Activated CD4-positive, CD25-positive, alpha-beta regulatory T cell treated with anti-CD3 and anti-CD28 coated beads, Interleukin-2, amount 50 U/mL, for 24 hours (primary cell): Measurements from ENCODE around the gene PRKD2.

Experiments used
- ATAC-seq, 2 donors: fragments of 150-1000 bp; cut with Tn5 transposase; one replicate each; pipeline ENCODE4 v1.10.0; 2021; ENCODE audit warnings: mild to moderate bottlenecking in 1 of 2, moderate library complexity in 1 of 2

The PRKD2 gene

DNA sequence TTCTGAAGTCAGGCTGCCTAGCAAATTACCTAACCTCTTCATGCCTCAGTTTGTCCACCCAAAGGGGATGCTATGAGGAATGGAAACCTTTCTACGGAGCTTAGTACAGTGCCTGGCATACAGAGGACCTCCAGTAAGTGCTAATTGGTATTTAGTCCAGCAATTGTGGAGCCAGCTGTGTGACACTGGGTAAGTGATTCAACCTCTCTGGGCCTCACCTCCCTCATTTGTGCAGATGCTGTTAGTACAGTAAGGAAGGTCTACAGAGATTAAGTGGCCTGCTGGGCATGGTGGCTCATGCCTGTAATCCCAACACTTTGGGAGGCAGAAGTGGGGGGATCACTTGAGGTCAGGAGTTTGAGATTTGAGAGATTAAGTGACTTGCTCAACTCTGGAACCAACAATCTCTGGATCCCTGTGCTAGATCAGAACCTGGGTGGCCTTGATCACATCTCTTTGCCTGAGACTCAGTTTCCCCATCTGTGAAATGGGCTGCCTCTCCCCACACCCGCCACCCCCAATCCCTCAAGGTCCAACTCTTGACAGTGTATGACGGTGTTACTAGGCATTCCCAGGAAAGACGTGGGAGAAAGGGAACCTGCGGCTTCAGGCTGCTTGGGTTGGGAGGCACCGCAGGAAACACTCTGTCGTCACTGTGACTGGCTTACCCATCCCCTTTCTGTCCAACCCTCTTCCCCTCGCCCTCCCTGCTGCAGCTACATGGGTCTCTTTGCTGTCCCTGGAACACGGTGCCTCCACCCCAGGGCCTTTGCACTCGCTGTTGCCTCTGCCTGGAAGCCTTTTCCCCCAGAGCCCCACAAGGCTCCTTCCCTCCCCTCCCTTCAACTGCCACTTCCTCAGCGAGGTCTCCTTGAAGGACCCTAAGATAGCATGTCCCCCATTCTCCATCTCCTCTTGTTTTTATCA, 18.3 kb downstream of the PRKD2 start:
- ATAC-seq: no peak

DNA sequence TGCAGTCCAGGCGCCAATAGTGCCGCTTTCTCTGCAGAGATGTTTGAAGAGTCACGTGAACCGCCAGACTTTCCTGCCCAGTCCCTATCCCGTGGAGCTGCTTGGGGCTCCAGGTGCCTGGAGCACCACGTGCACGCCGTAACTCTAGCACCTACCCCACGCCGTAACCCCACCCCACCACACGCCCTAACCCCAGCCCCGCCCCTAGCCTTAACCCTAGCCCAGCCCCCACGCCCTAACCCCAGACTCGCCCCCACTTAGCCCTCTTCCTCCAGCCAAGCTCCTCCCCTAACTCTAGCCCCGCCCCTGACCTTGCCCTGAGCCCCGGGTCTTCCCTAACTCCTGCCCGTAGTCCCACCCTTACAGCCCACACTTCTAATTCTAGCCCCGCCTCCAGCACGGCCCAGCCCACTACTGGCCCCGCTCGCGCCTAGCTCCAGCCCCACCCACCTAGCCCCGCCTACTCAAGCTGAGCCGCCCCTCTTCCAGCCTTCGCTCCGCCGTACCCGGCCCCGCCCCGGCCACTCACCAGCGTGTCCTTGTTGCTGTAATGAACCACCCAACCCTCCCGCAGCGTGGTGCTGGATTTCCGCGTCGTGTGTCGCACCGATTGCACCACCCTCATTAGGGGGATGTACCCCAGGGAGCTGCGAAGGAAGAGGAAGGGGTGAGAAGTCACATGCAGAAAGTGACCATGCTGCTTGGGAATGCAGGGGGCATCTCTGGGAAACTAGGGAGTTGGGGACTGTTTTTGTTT, 19.5 kb downstream of the PRKD2 start:
- ATAC-seq: peak; percentile 33 to 38

DNA sequence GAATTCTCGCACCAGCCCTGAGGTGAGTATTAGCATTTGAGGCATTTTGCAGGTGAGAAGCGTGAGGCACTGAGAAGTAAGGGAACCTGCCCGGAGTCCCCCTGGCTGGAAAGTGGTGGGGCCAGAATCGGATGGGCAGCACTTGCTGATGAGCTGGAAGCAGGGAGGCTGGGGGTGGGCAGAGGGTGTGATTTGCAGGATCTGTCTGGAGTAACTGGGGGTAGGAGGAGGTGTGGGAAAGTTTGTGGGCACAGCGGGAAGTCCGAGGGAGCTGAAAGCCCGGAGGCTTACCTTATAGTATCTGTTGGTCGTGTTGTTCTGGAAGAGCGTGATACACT, 20.1 kb downstream of the PRKD2 start:
- no peak for ATAC-seq

DNA sequence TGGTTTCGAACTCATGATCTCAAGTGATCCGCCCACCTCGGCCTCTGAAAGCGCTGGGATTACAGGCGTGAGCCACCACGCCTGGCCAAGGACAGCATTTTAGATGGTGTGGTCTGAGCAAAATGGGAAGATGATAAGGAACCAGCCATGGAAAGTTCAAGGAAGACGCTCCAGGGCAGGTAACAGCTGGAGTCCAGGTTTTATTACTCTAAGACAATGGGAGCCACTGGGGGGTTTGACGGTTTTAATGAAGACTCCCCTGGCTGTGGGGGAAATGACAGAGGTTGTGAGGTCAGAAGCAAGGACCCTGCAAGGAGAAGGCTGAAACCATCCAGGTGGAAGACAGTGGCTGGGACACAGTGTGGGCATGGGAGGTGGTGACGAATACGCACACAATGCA, 20.9 kb downstream of the PRKD2 start:
- ATAC-seq: no peak

DNA sequence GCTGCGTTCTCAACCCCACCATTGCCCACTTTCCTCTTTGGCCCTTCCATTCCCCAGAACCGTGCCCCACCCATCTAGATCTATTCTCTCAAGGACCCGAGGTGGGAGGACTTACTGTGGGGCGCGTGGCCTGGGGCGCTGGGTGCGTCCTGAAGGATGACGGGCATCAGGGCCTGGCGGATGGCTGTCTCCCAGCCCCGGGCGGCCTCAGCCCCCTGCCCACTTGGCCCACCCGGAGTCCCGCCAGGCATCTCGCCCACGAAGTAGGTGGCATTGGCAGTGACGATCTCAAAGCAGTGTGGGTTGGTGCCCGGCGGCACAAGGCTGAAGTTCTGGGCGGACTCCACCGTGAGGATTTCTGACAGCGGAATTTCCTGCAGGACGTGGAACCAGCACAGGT, 23.2 kb downstream of the PRKD2 start:
- no peak for ATAC-seq

DNA sequence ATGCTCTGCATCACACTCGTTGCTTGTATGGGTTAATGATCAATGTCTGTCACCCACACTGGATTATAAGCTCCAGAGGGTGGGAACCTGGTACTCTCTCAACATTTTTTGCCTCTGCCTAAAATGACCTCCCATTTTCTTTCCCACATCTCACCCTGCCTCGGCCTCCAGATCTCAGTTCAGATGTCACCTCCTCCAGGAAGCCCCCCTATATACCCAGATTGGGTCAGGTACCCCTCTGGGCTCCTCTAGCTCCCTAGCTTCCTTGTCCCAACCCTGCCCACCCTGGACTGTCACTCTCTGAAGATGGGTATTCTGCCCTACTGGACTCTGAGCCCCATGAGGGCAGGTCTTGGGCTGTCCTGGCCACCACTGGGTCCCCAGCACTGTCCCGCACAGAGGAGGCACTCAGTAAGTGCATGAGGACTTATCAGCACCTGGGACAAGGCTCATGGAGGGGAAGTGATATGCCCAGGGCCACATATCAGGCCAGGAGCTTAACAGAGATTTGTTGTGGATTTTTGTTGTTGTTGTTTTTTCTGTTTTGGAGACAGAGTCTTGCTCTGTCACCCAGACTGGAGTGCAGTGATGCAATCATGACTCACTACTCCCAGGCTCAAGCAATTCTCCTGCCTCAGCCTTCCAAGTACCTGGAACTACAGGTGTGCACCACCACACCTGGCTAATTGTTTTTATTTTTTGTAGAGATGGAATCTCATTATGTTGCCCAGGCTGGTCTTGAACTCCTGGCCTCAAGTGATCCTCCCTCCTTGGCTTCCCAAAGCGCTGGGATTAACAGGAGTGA, 23.8 kb downstream of the PRKD2 start:
- no peak for ATAC-seq

DNA sequence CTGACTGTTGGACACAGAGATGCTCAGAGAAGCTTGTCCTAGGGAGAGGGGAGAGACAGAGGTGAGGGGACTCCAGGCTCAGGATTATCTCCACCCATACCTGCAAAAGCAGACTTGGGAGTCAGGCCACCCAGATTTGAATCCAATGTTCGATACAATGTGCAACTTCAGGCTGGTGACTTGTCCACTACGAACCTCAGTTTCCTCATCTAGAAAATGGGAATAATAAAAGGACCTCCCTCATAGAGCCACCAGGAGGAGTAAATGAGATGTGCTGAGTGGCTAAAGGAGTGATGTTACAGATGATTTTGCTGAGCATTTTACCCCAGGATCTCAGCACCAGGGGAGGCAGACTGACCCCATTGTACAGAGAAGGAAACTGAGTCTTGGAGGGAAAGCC, 25.0 kb downstream of the PRKD2 start:
- ATAC-seq: no peak

DNA sequence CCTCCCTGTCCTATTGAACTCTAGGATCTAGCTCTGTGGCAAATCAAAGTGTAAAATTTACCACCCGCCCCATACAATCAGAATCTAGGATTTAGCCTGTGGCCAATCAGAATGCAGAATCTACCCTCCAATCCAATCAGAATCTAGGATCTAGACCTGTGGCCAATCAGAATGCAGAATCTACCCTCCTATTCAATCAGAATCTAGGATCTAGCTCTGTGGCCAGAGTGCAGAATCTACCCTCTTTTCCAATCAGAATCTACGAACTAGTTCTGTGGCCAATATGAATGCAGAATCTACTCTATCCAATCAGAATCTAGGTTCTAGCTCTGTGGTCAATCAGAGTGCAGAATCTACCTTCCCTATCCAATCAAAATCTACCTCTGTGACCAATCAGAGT, 25.8 kb downstream of the PRKD2 start:
- ATAC-seq: no peak

DNA sequence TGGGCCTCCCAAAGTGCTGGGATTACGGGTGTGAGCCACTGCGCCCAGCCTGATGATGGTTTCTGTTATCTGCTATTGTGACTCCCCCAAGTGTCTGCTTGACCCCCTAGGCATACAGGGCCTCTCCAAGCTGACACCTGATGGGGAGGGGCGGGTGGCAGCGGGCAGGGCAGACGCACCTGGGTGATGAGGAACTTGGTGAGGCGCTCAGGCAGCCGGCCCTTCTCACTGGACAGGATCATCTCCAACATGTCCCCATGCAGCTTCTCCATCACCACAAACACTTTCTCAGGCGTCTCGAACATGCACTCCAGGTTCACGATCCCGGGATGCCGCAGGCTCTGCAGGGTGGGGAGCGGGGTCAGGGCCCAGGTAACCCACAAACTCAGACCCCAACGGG, 27.6 kb downstream of the PRKD2 start:
- ATAC-seq: no peak

DNA sequence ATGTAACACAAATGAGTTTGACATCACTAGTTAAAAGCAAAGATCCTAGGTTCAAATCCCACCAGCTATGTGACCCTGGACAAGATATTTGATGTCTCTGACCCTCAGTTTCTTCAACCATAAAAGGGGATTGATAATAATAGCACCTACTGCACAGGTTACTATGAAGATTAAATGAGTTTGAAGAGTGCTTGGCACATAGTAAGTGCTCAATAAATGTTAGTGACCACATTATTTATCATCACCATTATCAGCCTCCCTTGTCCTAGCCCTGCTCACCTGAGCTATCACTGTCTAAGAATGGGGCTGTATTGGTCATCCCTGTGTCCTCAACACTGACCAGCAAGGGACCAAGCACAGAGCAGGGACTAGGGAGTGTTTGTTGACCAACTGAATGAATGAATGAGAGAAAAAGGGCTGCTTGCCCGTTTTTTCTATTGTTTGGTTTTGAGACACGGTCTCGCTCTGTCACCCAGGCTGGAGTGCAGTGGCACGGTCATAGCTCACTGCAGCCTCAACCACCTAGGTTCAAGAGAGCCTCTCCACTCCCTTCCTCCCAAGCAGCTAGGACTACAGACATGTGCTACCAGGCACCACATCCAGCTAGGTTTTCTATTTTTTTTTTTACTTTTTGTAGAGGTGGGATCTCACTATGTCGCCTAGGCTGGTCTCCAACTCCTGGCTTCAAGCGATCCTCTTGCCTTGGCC, 29.3 kb downstream of the PRKD2 start:
- no peak for ATAC-seq

DNA sequence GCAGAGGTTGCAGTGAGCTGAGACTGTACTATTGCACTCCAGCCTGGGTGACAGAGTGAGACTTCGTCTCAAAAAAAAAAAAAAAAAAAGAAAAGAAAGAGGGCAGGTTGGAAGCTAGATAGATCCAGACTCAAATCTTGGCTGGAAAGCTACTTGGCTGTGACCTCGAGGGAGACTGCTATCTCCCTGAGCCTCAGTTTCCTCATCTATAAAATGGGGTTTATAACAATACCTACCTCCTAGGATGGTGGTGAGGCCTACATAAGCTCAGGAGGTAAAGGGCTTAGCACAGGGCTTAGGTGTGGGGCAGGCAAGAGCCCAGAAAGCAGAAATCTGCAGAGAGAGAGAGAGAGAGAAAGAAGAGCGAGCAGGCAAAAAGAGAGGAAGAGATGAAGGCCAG, 31.7 kb downstream of the PRKD2 start:
- ATAC-seq: no peak

DNA sequence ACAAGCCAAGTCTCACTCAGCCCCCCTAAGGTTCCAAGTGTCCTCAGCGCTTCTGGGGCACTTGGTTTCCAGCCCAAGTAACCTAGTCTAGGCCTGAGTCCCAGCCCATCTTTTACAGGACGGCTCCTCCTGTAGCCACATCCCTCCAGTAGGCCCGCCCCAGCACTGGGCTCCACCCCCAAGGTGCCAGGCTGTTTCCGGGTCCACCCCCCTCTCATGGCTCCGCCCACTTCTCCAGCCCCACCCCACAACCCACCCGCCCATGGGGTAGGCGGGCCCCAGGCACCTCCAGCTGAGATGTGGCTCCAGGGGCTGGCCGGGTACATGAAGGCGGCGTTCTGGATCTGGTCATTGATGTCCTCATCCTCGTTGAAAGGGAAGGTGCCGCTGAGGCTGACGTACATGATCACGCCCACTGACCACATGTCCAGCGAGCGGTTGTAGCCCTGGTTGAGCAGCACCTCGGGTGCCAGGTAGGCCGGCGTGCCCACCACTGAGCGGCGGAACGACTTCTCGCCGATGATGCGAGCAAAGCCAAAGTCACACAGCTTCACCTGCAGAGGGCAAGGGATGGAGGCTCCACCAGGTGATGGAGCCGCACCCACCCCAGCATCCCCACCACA, 38.7 kb downstream of the PRKD2 start:
- ATAC-seq: peak; percentile 69 to 74

DNA sequence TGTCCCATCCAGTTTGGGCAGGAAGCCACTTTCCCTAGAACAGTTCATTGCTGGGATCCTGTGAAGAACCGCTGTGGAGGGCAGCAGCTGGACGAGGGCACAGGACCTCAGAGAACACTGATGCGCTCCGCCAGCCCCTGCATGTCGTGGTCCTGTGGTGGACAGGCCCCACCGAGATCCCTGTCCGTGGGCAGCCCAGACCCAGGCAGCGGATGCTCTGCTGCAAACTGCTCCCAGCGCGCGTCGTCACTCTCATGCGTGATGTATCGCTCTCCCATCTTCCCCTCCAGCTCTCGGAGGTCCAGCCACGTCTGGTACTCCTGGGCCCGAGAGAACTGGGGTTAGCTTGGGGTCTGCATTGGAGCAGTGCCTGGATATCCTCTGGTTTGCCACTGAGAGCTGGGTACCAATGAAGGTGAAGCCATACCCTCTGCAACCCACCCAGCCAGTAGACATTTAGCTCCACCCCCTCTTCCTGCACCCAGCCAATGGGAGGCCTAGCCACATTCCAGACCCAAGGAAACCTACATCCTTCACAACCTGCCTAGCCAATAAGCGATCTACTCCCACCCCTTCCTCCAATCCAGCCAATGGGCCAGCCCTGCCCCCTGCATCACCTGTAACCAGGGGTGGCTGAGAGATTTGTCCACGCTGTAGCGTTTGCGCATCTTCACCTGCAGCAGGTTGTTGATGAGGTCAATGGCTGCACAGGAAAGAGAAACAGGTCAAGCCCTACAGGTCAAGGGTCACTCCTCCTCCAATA, 42.3 kb downstream of the PRKD2 start:
- no peak for ATAC-seq

DNA sequence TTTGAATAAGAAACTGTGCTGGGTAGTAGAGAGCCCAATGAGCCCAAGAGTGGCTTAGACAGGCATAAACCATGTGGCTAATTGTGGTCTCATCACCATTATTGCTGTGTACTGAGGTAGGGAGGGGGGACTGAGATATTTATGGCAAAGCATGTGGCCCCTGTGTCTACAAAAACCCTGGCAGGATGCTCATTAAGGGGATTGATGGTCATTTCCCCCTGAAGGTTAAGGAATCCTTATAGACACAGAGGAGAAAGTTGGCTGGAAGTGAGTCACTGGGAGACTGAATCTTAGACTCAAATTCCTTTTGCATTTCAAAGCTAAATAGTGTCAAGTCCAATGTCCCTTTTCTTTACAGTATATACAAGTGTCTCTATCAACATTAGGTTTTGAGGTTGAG, 46.1 kb downstream of the PRKD2 start:
- ATAC-seq: no peak

DNA sequence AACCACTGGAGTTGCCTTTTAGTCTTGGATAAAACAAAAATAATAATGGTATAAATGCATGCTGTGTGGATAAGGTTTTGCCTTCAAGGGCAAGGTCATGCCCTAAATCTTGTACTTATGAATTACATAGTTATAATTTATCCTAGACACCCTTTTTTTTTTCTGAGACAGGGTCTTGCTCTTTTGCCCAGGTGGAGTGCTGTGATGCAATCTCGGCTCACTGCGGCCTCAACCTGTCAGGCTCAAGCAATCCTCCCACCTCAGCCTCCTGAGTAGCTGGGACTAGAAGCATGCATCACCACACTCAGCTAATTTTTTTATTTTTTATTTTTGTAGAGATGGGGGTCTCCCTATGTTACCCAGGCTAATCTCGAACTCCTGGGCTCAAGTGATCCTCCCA, 48.3 kb downstream of the PRKD2 start:
- no peak for ATAC-seq

DNA sequence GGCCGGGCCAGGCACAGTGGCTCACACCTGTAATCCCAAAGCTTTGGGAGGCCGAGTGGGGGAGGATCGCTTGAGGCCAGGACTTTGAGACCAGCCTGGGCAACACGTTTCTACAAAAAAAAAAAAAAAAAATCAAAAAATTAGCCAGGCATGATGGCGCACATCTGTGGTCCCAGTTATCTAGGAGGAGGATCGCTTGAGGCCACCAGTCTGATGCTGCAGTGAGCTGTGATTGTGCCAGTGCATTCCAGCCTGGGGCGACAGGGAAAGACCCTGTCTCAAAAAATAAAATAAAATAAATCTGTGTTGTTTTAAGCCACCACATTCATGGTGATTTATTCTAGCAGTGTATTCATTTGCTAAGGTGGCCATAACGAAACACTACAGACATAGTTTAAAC, 51.8 kb downstream of the PRKD2 start:
- ATAC-seq: no peak

DNA sequence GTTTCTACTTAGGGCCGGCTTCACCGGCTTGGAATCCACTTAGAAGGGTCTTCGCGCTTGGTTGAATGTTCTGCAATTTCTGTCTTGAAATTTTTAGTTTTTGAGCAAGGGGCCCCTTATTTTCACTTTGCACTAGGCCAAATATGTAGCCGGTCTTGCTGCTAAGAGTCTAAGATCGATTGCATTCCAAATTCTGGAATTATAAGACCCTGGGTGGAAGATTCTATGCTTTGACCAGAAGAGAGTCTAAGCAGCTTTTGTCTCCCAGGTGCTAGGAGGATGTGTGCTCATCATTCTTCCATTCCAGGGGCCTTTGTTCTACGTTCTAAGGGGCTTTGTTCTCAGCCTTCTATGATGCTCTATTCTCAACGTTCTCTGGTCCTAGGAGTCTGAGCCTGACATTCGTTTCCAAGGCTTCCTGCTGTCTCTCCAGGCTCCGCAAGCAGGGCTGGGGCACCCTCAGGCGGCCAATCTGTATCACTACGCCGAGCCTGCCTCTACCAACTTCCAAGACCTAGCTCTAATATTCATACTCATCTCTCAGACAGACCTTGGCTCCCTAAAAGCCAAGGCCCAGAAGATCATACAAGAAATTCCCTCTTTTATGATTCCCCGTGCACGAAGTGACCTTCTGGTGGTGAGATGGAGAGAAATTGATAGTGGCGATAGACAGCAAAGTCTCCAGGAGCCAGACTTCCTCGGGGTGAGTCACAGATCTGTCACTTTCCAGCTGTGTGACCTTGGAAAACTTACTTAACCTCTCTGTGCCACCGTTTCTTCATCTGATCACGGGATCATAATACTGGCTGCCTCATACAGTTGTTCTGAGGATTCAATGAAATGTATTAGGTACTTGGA, 55.0 kb downstream of the PRKD2 start:
- ATAC-seq: peak; percentile 35 to 39

DNA sequence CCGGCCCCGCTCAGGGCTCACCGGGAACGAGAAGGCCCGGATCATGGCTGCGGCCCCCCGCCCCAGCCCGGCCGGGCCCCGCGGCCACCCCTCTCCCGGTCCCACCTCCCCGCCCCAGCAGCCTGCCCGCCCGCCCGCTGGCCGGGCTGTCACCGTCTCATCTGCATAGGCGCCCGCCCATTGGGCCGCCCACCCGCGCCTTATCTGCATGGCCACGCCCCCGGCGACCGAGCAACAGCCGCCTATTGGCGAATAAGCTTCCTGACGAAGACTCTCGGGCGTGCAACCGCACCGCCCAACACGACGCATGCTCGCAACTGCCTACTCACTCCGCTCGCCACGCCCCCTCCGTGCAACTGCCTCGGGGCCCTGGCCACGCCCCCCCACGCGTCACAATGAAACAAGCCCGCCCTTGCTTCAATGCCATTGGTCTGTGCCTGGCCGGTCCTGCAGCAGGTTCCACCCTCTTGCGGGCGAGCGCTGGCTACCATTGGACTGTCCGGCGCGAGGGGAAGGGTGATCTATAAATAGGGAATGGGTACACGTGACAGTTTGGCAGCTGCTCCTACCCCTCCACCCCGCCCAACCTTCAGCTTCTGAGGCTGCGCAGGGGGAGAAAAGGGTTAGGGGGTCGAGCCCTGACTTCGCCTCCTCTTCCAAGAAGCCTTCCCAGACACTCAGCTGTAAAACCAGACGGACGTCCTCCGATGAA, 55.7 kb downstream of the PRKD2 start, which contains the start of gene DACT3:
TSS of gene DACT3 (minus strand) at position 163 of the 712 bp plus-strand sequence. CDS start at position 45, 118 bp downstream.
- peak; percentile 89 to 93 for ATAC-seq

DNA sequence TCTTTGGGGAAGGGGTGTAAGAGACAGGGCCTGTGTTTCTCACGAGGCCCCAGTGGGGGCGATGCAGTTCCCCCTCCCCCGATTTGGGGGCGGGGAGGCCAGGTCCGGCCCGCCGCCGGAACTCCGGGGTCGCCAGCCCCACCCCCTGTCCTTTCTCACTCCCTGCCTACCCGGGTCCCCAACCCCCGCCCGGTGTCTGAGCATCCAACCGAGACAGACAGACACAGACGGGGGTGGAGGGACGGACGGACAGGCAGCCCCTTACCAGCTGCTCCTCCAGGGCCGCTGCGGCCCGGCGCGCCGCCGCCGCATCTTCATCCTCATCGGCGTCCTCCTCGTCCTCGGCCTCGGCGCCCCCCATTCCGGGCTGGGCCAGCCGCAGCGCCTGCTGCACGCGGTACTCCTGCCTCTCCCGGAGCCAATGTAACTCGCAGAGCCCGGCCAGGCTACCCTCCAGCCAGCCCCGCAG, 56.3 kb downstream of the PRKD2 start:
- ATAC-seq: no peak
